Esophagus muscularis mucosa (tissue), 4 donors: Measurements from ENCODE around the gene MYL3. TPM values are rescaled to one million over a fixed set of nuclear protein-coding genes. Genes with fewer than 3 reads are reported as not detected.

Experiments
- DNase-seq: peaks from one replicate; pipeline ENCODE4 v3.0.0-alpha.2; 2017; ENCODE audit errors: extremely low spot score
- H3K27ac ChIP-seq, 4 donors: fragments of 200-600 bp; sonication (generic); replicated peaks in 1 of 4; 1 replicate in 3 of 4; 2 replicates in 1 of 4; pipeline ENCODE4 v1.5.1; 2016 to 2019; ENCODE audit warnings: mild to moderate bottlenecking in 1 of 4
- H3K27me3 ChIP-seq, 4 donors: fragments of 200-600 bp; sonication (generic); one replicate each; pipeline versions ENCODE4 v1.5.1 to v1.6.0; 2016 to 2019
- H3K36me3 ChIP-seq, 4 donors: fragments of 200-600 bp; sonication (generic); one replicate each; pipeline ENCODE4 v1.5.1; 2016 to 2019
- H3K4me1 ChIP-seq, 4 donors: fragments of 200-600 bp; sonication (generic); one replicate each; pipeline ENCODE4 v1.5.1; 2016 to 2019
- H3K4me3 ChIP-seq, 4 donors: fragments of 200-600 bp; sonication (generic); 1 replicate in 2 of 4; 2 replicates in 2 of 4; pipeline ENCODE4 v1.5.1; 2016 to 2019; ENCODE audit warnings: mild to moderate bottlenecking in 4 of 4, moderate library complexity in 1 of 4
- H3K9me3 ChIP-seq, 4 donors: fragments of 200-600 bp; sonication (generic); 1 replicate in 3 of 4; 2 replicates in 1 of 4; pipeline ENCODE4 v1.5.1; 2016 to 2019
- EP300 ChIP-seq: sonication (generic); formaldehyde crosslinking; IDR thresholded peaks from one replicate; pipeline ENCODE4 v1.6.1; 2017; ENCODE audit warnings: antibody characterized with exemption
- POLR2A ChIP-seq: fragments of 450-650 bp; IDR thresholded peaks from one replicate; pipeline ENCODE4 v1.6.1; 2017; ENCODE audit warnings: antibody characterized with exemption, moderate library complexity, mild to moderate bottlenecking, low read depth
- POLR2AphosphoS5 ChIP-seq, 2 donors: sonication (generic); formaldehyde crosslinking; IDR thresholded peaks; one replicate each; pipeline ENCODE4 v1.6.1; 2017; ENCODE audit warnings: antibody characterized with exemption in 2 of 2
- WGBS: methylation state at CpG from one replicate; pipeline ENCODE4 v1.1.5; 2018; 5-methylcytosine and 5-hydroxymethylcytosine counted together
- intact Hi-C: fragments of 100-400 bp; cut with DNase I; formaldehyde crosslinking; loops from one replicate; pipeline ENCODE4 v1.15.1; 2023
- total RNA-seq, 4 donors: library from RNA; depleted of rRNA; stranded (reverse); fragments of >200 nt; gene quantifications; one replicate each; pipeline versions ENCODE4 v1.1.0 to v1.2.1, GENCODE V29; 2016
- TF ChIP-seq, protein P1 (sequence below), 3 experiments: fragments of 200-600 bp in 2 of 3; fragments of 450-650 bp in 1 of 3; sonication (generic) in 2 of 3; IDR thresholded peaks; one replicate each; pipeline ENCODE4 v1.5.1; 2017 to 2019; ENCODE audit warnings: antibody characterized with exemption in 3 of 3, mild to moderate bottlenecking in 2 of 3, moderate library complexity in 1 of 3

MYL3 gene
- total RNA-seq, 4 donors from 2014 or later: 0.83 to 13.0 (median 7.7) TPM

DNA sequence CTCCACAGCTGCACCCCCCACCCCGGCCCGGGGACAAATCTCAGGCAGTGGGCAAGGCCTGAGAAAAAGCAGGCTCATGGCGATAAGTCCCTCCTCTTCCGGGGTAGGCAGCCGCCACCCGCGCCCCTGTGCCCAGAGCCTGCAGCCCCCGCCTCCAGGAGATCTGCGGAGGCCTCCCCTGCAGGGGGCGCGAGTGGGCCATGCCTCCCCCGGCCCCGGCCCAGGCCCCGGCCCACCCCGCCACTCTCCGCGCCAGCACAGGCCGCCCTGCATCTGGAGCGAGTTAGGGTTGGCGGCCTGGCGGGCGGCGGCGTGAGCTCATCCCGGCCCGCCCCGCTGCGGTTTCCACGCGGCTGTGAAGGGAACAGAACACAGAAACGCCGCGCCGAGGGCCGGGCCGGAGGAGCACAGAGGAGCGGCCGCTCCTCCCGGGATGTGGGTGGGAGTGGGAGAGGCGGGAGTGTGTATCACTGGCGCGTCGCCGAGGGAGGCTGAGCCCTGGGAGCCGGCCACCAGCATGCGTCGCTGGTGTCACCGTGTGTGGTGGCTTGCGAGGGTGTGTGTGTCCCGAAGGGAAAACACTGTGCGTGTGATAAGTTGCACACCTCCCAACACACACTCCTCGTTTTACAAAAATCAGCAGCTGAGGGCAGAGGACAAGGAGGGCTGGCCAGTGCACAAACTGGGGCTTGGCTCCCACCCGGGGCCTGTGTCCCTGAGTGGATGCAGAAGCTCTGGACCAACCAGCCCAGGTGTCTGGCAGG is 17.2 kb downstream of the MYL3 start:
- peaks cover 0 to 5% (median 0%) of the 10 kb centered on the region in 4 donors for H3K36me3 ChIP-seq
- H3K4me1 ChIP-seq: peaks cover 23 to 40% (median 27%) of the 10 kb centered on the region in 4 donors
- peak overlapping the region; percentile 80 to 88 (median 82) for H3K27ac ChIP-seq
- intact Hi-C loops: no loop called here
- H3K4me3 ChIP-seq: peak overlapping the region; percentile 59 to 69 (median 67)
- H3K27me3 ChIP-seq: no peaks in the 10 kb centered on the region
- 13% methylated on average over 7 of the region's 53 CpGs for WGBS
- H3K9me3 ChIP-seq: peaks cover 0 to 14% (median 9%) of the 10 kb centered on the region in 4 donors
- TF ChIP-seq, protein P1, sequence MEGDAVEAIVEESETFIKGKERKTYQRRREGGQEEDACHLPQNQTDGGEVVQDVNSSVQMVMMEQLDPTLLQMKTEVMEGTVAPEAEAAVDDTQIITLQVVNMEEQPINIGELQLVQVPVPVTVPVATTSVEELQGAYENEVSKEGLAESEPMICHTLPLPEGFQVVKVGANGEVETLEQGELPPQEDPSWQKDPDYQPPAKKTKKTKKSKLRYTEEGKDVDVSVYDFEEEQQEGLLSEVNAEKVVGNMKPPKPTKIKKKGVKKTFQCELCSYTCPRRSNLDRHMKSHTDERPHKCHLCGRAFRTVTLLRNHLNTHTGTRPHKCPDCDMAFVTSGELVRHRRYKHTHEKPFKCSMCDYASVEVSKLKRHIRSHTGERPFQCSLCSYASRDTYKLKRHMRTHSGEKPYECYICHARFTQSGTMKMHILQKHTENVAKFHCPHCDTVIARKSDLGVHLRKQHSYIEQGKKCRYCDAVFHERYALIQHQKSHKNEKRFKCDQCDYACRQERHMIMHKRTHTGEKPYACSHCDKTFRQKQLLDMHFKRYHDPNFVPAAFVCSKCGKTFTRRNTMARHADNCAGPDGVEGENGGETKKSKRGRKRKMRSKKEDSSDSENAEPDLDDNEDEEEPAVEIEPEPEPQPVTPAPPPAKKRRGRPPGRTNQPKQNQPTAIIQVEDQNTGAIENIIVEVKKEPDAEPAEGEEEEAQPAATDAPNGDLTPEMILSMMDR (IDR thresholded peaks at IDR 0.05): peak; percentile 56 to 60 (median 59)
- peak in 1 of 2 donors; percentile 43 for TF ChIP-seq POLR2AphosphoS5 (IDR thresholded peaks at IDR 0.05)
- no peak for TF ChIP-seq POLR2A
- DNase-seq: no peak

DNA sequence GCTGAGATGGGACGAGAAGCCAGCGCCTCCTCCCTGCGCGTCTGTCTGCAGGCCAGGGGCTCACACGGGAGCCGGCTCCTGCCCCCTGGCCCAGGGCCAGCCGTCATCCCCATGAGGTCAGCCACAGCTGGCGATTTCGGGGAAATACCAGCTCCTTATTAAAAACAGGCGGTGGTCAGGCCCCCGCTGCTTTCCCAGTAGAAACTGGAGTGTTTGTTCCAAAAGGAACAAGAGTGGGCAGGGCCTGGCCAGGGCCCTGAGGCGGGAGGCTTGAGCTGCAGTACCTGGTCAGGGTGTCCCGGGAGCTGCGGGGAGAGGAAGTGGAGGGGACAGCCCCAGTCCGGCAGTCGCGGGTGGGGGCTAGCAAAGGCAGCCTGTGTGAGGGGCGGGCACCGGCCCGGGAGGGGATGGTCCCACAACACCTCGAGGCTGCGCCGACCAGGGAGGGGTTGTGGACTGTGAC is 17.8 kb downstream of the MYL3 start:
- H3K27me3 ChIP-seq: no peaks in the 10 kb centered on the region
- peaks cover 0 to 16% (median 14%) of the 10 kb centered on the region in 4 donors for H3K9me3 ChIP-seq
- DNase-seq: no peak
- peaks cover 23 to 40% (median 27%) of the 10 kb centered on the region in 4 donors for H3K4me1 ChIP-seq
- H3K36me3 ChIP-seq: peaks cover 0 to 5% (median 0%) of the 10 kb centered on the region in 4 donors
- intact Hi-C loops: no loop called here
- TF ChIP-seq EP300 (no peak), POLR2AphosphoS5 (IDR thresholded peaks at IDR 0.05) (peak; percentile 27 to 41), POLR2A (no peak)
- TF ChIP-seq, protein P1 (IDR thresholded peaks at IDR 0.05): no peak
- H3K27ac ChIP-seq: peak overlapping the region; percentile 80 to 88 (median 82)
- peak overlapping the region; percentile 59 to 69 (median 67) for H3K4me3 ChIP-seq
- WGBS: 0% methylated on average over 9 of the region's 23 CpGs

DNA sequence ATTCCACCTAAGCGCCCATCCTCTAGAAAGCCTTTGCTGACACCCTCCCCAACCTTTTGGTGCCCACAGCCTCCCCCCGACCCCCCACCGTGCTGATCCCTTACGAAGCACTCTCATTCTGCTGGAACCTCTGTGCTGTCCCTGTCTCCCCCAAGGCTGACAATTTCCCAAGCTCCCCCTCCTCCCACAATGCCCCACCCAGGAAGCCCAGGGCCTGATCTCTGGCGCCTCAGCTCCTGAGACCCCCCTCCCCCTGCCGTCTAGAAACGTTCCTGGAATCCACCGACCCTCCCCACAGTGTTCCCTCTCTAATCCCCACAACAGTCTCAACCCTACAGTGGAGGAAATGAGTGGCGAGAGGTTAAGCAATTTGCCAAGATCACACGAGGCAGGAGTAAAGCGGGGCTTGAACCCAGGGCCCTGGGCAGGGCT is 18.3 kb downstream of the MYL3 start:
- peaks cover 0 to 22% (median 19%) of the 10 kb centered on the region in 4 donors for H3K9me3 ChIP-seq
- H3K4me1 ChIP-seq: peaks cover 23 to 40% (median 27%) of the 10 kb centered on the region in 4 donors
- intact Hi-C loops: no loop called here
- H3K36me3 ChIP-seq: peaks cover 0 to 5% (median 0%) of the 10 kb centered on the region in 4 donors
- H3K27me3 ChIP-seq: no peaks in the 10 kb centered on the region
- H3K27ac ChIP-seq: peak overlapping the region; percentile 80 to 88 (median 82)
- TF ChIP-seq POLR2A (no peak), EP300 (no peak), POLR2AphosphoS5 (IDR thresholded peaks at IDR 0.05) (no peak)
- TF ChIP-seq, protein P1 (IDR thresholded peaks at IDR 0.05): no peak
- WGBS: 34% methylated on average over 10 of the region's 11 CpGs
- no peak for DNase-seq
- peak overlapping the region; percentile 59 to 69 (median 67) for H3K4me3 ChIP-seq

DNA sequence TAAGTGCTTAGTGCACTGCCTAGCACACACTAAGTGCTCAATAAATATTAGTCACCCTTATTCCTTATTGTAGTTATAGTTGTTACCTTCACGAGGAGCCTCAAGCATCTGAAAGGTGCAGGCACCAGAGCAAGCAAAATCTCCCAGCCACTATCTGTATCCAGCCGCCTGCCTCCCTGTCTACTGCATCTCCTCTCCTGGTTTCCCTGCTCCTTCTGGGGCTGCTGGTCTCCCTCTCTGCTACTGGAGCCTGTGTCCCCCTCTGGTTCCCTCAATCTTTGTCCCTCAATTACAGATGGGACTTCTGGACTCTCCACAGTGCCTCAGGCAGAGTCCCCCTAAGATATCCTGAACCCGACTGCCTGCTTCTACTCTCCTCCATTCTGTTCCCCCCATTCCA is 18.8 kb downstream of the MYL3 start:
- Histone ChIP-seq H3K4me1 (peaks cover 23 to 40% (median 27%) of the 10 kb centered on the region in 4 donors), H3K27me3 (no peaks in the 10 kb centered on the region), H3K9me3 (peaks cover 0 to 27% (median 20%) of the 10 kb centered on the region in 4 donors), H3K27ac (peak overlapping the region; percentile 80 to 88 (median 82)), H3K4me3 (no peak overlapping the region), H3K36me3 (peaks cover 0 to 5% (median 0%) of the 10 kb centered on the region in 4 donors)
- TF ChIP-seq POLR2A: no peak
- no peak for TF ChIP-seq EP300
- no peak for TF ChIP-seq POLR2AphosphoS5 (IDR thresholded peaks at IDR 0.05)
- TF ChIP-seq, protein P1 (IDR thresholded peaks at IDR 0.05): no peak
- intact Hi-C loops: no loop called here
- 87% methylated on average over 3 of the region's 3 CpGs for WGBS
- DNase-seq: peak; percentile 60
